BE2C (cell line): ENCODE measurements around the gene PTGDS.

ENCODE experiments used
- DNase-seq: peaks from one replicate; pipeline ENCODE4 v3.0.0-alpha.2; 2020
- H3K27me3 ChIP-seq: fragments of 250-450 bp; sonication (Bioruptor Pico); 2 replicates; pipeline ENCODE4 v1.5.1; 2020; ENCODE audit warnings: mild to moderate bottlenecking
- H3K36me3 ChIP-seq: fragments of 250-450 bp; sonication (Bioruptor Pico); 2 replicates; pipeline ENCODE4 v1.5.1; 2020; ENCODE audit warnings: mild to moderate bottlenecking
- H3K4me1 ChIP-seq: fragments of 250-450 bp; sonication (Bioruptor Pico); 2 replicates; pipeline ENCODE4 v1.5.1; 2020
- H3K4me3 ChIP-seq: 2 replicates; pipeline ENCODE4 v1.5.1; 2011; ENCODE audit warnings: low read depth, low read length
- H3K9me3 ChIP-seq: fragments of 250-450 bp; sonication (Bioruptor Pico); 2 replicates; pipeline ENCODE4 v1.5.1; 2020
- TF ChIP-seq, protein P1 (sequence below): IDR thresholded peaks from 2 replicates; pipeline ENCODE4 v1.5.1; 2012; ENCODE audit warnings: mild to moderate bottlenecking, low read depth, low read length

PTGDS gene

DNA sequence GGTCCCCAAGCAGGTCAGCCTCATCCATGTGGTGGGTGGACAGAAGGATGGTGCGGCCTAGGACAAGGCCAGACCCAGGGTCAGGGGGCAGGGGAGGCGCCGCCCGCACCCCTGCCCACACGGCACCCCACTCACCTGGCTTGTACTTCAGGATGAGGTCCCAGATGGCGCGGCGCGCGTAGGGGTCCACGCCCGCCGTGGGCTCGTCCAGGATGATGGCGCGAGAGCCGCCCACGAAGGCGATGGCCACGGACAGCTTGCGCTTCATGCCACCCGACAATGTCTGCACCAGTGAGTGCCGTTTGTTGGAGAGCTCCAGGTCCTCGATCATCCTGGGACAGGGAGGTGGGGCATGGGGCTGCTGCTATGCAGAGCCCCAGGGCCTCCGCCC, 38.2 kb downstream of the PTGDS start:
- H3K4me1 ChIP-seq, result no peaks in the 10 kb centered on the region
- DNase-seq, result no peak
- H3K27me3 ChIP-seq, result no peaks in the 10 kb centered on the region
- H3K4me3 ChIP-seq, result no peak overlapping the region
- H3K9me3 ChIP-seq, result no peaks in the 10 kb centered on the region
- peaks cover 33% of the 10 kb centered on the region for H3K36me3 ChIP-seq
- TF ChIP-seq, protein P1, sequence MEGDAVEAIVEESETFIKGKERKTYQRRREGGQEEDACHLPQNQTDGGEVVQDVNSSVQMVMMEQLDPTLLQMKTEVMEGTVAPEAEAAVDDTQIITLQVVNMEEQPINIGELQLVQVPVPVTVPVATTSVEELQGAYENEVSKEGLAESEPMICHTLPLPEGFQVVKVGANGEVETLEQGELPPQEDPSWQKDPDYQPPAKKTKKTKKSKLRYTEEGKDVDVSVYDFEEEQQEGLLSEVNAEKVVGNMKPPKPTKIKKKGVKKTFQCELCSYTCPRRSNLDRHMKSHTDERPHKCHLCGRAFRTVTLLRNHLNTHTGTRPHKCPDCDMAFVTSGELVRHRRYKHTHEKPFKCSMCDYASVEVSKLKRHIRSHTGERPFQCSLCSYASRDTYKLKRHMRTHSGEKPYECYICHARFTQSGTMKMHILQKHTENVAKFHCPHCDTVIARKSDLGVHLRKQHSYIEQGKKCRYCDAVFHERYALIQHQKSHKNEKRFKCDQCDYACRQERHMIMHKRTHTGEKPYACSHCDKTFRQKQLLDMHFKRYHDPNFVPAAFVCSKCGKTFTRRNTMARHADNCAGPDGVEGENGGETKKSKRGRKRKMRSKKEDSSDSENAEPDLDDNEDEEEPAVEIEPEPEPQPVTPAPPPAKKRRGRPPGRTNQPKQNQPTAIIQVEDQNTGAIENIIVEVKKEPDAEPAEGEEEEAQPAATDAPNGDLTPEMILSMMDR, result no peak

DNA sequence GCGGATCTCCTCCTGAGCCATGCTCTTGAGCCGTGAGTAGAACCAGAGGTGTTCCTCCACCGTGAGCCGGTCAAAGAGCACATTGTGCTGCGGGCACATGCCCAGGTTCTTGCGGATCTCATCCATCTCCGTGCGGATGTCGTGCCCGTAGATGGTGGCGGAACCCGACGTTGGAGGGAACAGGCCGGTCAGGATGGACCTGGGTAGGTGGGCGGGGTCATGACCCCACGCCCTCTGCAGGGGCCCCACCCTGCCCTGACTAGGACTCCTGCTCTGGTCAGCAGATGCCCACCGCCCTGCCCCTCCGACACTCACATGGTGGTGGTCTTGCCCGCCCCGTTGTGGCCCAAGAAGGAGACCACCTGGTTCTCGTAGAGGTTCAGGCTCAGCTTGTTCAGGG, 38.7 kb downstream of the PTGDS start:
- H3K36me3 ChIP-seq, result peaks cover 33% of the 10 kb centered on the region
- no peak for DNase-seq

DNA sequence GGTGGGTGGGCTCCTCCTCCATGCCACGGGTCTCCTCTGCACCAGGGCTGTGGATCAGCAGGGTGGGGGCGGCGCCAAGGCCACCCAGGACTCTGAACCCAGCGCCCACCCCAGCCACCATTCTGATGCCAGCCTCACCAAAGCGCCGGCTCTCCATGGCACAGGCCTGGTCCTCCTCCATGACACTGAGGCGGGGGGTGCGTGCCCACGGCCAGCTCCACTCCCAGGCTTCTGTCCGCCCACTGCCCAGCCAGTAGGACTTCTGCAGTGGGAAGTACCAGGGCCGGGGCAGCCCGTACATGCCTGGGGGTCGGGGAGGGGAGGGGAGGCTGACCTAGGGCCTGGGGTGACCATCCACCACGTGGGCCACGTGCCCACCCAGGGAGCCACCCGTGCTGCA, 39.1 kb downstream of the PTGDS start:
- Histone ChIP-seq H3K4me3 (no peak overlapping the region), H3K36me3 (peaks cover 33% of the 10 kb centered on the region), H3K4me1 (no peaks in the 10 kb centered on the region), H3K27me3 (no peaks in the 10 kb centered on the region), H3K9me3 (no peaks in the 10 kb centered on the region)
- DNase-seq, result no peak
- TF ChIP-seq, protein P1, result no peak

More for the DNA sequence above, 38.7 kb downstream of the PTGDS start:
- Histone ChIP-seq H3K4me3 (no peak overlapping the region), H3K9me3 (no peaks in the 10 kb centered on the region), H3K4me1 (no peaks in the 10 kb centered on the region), H3K27me3 (no peaks in the 10 kb centered on the region)
- TF ChIP-seq, protein P1, result no peak

DNA sequence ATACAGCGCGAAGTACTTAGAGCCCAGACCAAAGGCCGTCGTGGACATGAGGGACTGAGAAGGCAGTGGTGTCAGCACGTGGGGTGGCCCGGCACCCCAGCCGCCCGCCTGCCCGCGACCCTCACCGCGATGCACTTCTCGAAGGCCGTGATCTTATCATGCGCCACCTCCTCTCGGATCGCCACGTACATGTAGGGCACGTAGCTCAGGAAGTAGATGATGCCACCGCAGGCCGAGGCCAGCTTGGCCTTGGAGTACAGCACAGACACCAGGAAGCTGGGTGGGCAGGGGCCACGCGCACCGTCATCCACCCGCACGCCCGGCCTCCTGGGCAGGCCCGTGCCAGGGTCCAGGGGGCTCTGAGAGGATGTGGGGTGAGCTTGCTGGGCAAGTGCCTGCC, 39.8 kb downstream of the PTGDS start:
- no peaks in the 10 kb centered on the region for H3K9me3 ChIP-seq
- DNase-seq, result no peak
- TF ChIP-seq, protein P1, result no peak
- no peak overlapping the region for H3K4me3 ChIP-seq
- H3K27me3 ChIP-seq, result no peaks in the 10 kb centered on the region
- H3K36me3 ChIP-seq, result peaks cover 33% of the 10 kb centered on the region
- no peaks in the 10 kb centered on the region; the same call in 1 of the 2 replicates for H3K4me1 ChIP-seq

DNA sequence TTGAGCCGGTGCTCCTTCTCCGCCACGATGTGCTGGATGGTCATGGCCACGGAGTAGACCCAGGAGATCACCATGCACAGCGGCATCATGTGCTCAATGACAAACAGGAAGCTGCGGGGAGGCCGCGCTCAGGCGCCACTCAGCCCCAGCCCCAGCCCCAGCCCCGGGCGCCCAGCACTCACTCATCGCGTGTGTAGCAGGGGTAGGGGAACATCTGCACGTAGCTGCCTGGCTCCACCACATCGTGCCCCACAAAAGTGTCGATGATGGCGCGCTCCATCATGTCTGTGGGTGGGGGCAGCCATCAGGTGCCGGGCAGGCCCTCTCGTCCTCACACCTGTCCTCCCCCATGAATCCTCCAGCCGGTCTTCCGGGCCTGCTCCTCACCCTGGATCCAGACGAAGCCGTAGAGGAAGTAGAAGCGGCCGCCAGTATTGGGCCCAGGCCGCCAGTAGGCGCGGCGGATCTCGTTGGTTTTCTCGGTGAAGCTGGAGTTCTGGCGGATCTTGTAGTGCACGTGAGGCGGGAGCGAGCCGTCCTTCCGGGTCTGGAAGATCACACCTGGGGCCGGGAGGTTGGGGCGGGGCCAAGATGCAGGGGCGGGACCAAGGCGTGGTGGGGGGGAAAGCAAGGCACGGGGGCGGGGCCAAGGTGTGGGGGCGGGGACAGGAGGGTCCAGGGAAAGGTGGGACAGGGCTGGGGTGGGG, 40.6 kb downstream of the PTGDS start:
- Histone ChIP-seq H3K4me1 (peaks cover 4% of the 10 kb centered on the region; the same call in 1 of the 2 replicates), H3K9me3 (no peaks in the 10 kb centered on the region), H3K4me3 (no peak overlapping the region), H3K27me3 (no peaks in the 10 kb centered on the region), H3K36me3 (peaks cover 32% of the 10 kb centered on the region)
- DNase-seq, result no peak
- TF ChIP-seq, protein P1, result no peak

DNA sequence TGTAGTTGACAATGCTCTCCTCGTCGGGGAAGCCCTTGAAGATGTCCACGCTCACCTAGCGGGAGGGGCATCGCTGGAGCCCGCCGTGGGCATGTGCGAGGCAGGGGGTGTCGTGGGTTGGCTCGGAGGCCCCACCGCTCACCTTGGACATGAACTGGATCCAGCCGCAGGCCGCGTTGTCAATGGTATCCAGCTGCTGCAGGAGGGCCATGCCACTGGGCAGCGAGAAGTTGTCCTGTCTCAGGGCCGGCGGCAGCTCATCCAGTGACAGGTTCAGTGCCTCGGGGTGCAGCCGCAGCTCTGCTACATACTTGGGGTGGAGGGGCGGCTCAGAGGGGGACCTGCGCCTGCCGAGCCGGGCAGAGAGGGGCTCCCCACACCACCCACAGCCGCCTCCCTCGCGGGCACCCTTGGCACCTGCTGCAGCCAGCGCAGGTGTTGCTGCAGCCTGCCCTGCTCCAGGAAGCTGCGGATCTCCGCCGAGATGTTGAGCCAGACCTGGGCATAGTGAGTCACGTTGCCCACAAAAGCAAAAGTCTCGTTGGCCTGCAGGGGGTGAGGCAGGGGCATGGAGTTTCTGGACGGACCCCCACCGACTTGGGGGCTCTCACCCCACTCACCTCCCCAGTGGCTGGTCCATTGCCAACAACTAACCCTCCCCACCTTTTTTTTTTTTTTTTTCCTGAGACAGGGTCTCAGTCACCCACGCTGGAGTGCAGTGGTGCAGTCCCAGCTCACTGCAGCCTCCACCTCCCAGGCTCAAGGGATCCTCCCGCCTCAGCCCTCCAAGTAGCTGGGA, 41.7 kb downstream of the PTGDS start:
- Histone ChIP-seq H3K9me3 (no peaks in the 10 kb centered on the region), H3K27me3 (no peaks in the 10 kb centered on the region), H3K4me1 (peaks cover 4% of the 10 kb centered on the region; the same call in 1 of the 2 replicates), H3K36me3 (peaks cover 28% of the 10 kb centered on the region), H3K4me3 (no peak overlapping the region)
- TF ChIP-seq, protein P1, result no peak
- no peak for DNase-seq
